Liver (tissue), 9 donors: ENCODE results near the gene WNK2. TPM values are rescaled to one million over a fixed set of nuclear protein-coding genes. Genes with fewer than 3 reads are reported as not detected.

Source experiments
- DNase-seq: peaks from one replicate; pipeline ENCODE4 v3.0.0-alpha.2; 2017; ENCODE audit warnings: low spot score
- H3K27ac ChIP-seq, 2 donors: one replicate each; pipeline ENCODE4 v1.7.0; 2013; ENCODE audit warnings: inconsistent platforms in 2 of 2, low read length in 2 of 2, control low read depth in 1 of 2, low read depth in 1 of 2, mild to moderate bottlenecking in 1 of 2
- H3K27me3 ChIP-seq, 4 donors: one replicate each; pipeline versions ENCODE4 v1.6.1 to v1.7.0; 2013; ENCODE audit warnings: low read length in 3 of 4, inconsistent platforms in 1 of 4, mild to moderate bottlenecking in 1 of 4, moderate library complexity in 1 of 4; ENCODE audit not compliant: control insufficient read depth in 4 of 4, insufficient read depth in 4 of 4
- H3K36me3 ChIP-seq, 4 donors: one replicate each; pipeline versions ENCODE4 v1.6.1 to v1.7.0; 2013; ENCODE audit warnings: low read length in 3 of 4, mild to moderate bottlenecking in 3 of 4, low read depth in 1 of 4, moderate library complexity in 1 of 4; ENCODE audit not compliant: control insufficient read depth in 4 of 4, insufficient read depth in 3 of 4
- H3K4me1 ChIP-seq, 4 donors: one replicate each; pipeline versions ENCODE4 v1.6.1 to v1.7.0; 2013; ENCODE audit warnings: low read length in 3 of 4, mild to moderate bottlenecking in 3 of 4, moderate library complexity in 1 of 4; ENCODE audit not compliant: control insufficient read depth in 4 of 4, insufficient read depth in 4 of 4
- H3K4me3 ChIP-seq, 3 donors: one replicate each; pipeline versions ENCODE4 v1.6.1 to v1.7.0; 2013; ENCODE audit warnings: low read length in 3 of 3, control low read depth in 1 of 3, low read depth in 1 of 3, mild to moderate bottlenecking in 1 of 3
- H3K9ac ChIP-seq, 2 donors: one replicate each; pipeline ENCODE4 v1.7.0; 2013; ENCODE audit warnings: low read length in 2 of 2, mild to moderate bottlenecking in 2 of 2, moderate library complexity in 2 of 2, control low read depth in 1 of 2, low read depth in 1 of 2
- H3K9me3 ChIP-seq, 4 donors: one replicate each; pipeline versions ENCODE4 v1.6.1 to v1.7.0; 2013; ENCODE audit warnings: low read length in 3 of 4; ENCODE audit not compliant: control insufficient read depth in 4 of 4
- EGR1 ChIP-seq, 2 donors: IDR thresholded peaks; 2 replicates each; pipeline ENCODE4 v1.6.1; 2016 to 2018; ENCODE audit warnings: antibody characterized with exemption in 2 of 2, low read depth in 2 of 2
- GABPA ChIP-seq, 2 donors: IDR thresholded peaks in 1 of 2; conservative IDR thresholded peaks in 1 of 2; 2 replicates each; pipeline ENCODE4 v1.6.1; 2016; ENCODE audit warnings: antibody characterized with exemption in 2 of 2, mild to moderate bottlenecking in 1 of 2, moderate library complexity in 1 of 2
- HNF4G ChIP-seq: IDR thresholded peaks from 2 replicates; pipeline ENCODE4 v1.6.1; 2016; ENCODE audit warnings: antibody characterized with exemption
- MAX ChIP-seq: IDR thresholded peaks from 2 replicates; pipeline ENCODE4 v1.6.1; 2016; ENCODE audit warnings: antibody characterized with exemption
- NR2F2 ChIP-seq: IDR thresholded peaks from 2 replicates; pipeline ENCODE4 v1.6.1; 2016; ENCODE audit warnings: antibody characterized with exemption
- RAD21 ChIP-seq, 2 donors: IDR thresholded peaks; 2 replicates each; pipeline ENCODE4 v1.6.1; 2016; ENCODE audit warnings: antibody characterized with exemption in 2 of 2, mild to moderate bottlenecking in 2 of 2
- REST ChIP-seq: IDR thresholded peaks from 2 replicates; pipeline ENCODE4 v1.6.1; 2016; ENCODE audit warnings: antibody characterized with exemption, mild to moderate bottlenecking
- SP1 ChIP-seq: IDR thresholded peaks from 2 replicates; pipeline ENCODE4 v1.6.1; 2018; ENCODE audit warnings: antibody characterized with exemption, mild to moderate bottlenecking
- TAF1 ChIP-seq: conservative IDR thresholded peaks from 2 replicates; pipeline ENCODE4 v1.6.1; 2016; ENCODE audit warnings: antibody characterized with exemption, mild to moderate bottlenecking
- YY1 ChIP-seq: IDR thresholded peaks from 2 replicates; pipeline ENCODE4 v1.6.1; 2016; ENCODE audit warnings: antibody characterized with exemption, mild to moderate bottlenecking
- WGBS: extraction: QIAGEN DNeasy Blood & Tissue Kit; methylation state at CpG from one replicate; pipeline ENCODE4 v1.1.7; 2013; 5-methylcytosine and 5-hydroxymethylcytosine counted together
- polyA plus RNA-seq, 2 donors: library from polyadenylated mRNA; stranded (reverse) in 1 of 2; unstranded in 1 of 2; fragments of 200-250 nt in 1 of 2; fragments of >200 nt in 1 of 2; fragmentation: Nextera tagmentation in 1 of 2; extraction: Ambion mirVana in 1 of 2; gene quantifications; one replicate each; pipeline versions ENCODE4 v1.2.1 to v1.2.3, GENCODE V29; 2013 to 2015
- total RNA-seq, 2 donors: library from RNA; depleted of rRNA; stranded (reverse); fragments of >200 nt; gene quantifications; one replicate each; pipeline ENCODE4 v1.2.3, GENCODE V29; 2014
- donor health status: healthy.
- donor health status: healthy.
- donor health status: healthy.
- donor health status: healthy.
- donor health status: healthy.

The WNK2 gene
- total and polyA plus RNA-seq, 4 donors = 0.65 to 4.4 (median 1.7) TPM

- DNase-seq = no peak
- Histone ChIP-seq H3K36me3 (no peaks in the 10 kb centered on the region), H3K4me3 (no peak overlapping the region), H3K27ac (no peak overlapping the region), H3K9ac (no peak overlapping the region), H3K9me3 (no peaks in the 10 kb centered on the region), H3K4me1 (peaks cover 0 to 10% (median 4%) of the 10 kb centered on the region in 4 donors), H3K27me3 (no peaks in the 10 kb centered on the region)
- 67% methylated on average over 2 of the region's 2 CpGs for WGBS
- TF ChIP-seq NR2F2 (no peak), RAD21 (IDR thresholded peaks at IDR 0.05) (no peak), GABPA (IDR thresholded peaks at IDR 0.05 in 1 of 2, conservative IDR thresholded peaks at IDR 0.05 in 1 of 2) (no peak), MAX (no peak), REST (no peak), SP1 (no peak)
These were observed 111.6 kb downstream of the WNK2 start for GRCh38 chr9:93295456-93296076.

GRCh38 chr9:93296889-93297480, 113.0 kb downstream of the WNK2 start:
- peaks cover 0 to 10% (median 4%) of the 10 kb centered on the region in 4 donors for H3K4me1 ChIP-seq
- no peaks in the 10 kb centered on the region for H3K36me3 ChIP-seq
- H3K27ac ChIP-seq = no peak overlapping the region
- no peaks in the 10 kb centered on the region for H3K27me3 ChIP-seq
- no peak for TF ChIP-seq YY1
- no peak for TF ChIP-seq TAF1
- TF ChIP-seq EGR1 (IDR thresholded peaks at IDR 0.05; ENCODE audit: low read depth in 2 of 2) = no peak
- no peak overlapping the region for H3K9ac ChIP-seq
- no peak overlapping the region for H3K4me3 ChIP-seq
- no peak for DNase-seq
- H3K9me3 ChIP-seq = no peaks in the 10 kb centered on the region
- 70% methylated on average over 17 of the region's 17 CpGs for WGBS

- no peak for TF ChIP-seq REST
- no peak for TF ChIP-seq HNF4G
- no peak for TF ChIP-seq MAX
- no peak for TF ChIP-seq NR2F2
- TF ChIP-seq EGR1 (IDR thresholded peaks at IDR 0.05; ENCODE audit: low read depth in 2 of 2) = no peak
- no peak for TF ChIP-seq RAD21 (IDR thresholded peaks at IDR 0.05)
- Histone ChIP-seq H3K4me1 (peaks cover 0 to 10% (median 4%) of the 10 kb centered on the region in 4 donors), H3K9me3 (no peaks in the 10 kb centered on the region), H3K27me3 (no peaks in the 10 kb centered on the region), H3K4me3 (no peak overlapping the region), H3K9ac (no peak overlapping the region), H3K27ac (no peak overlapping the region), H3K36me3 (no peaks in the 10 kb centered on the region)
- WGBS = 83% methylated on average over 33 of the region's 33 CpGs
- DNase-seq = no peak
These were observed 113.9 kb downstream of the WNK2 start for GRCh38 chr9:93297659-93298497.
